HepG2 (cell line): ENCODE data around the gene HOMEZ. TPM values are rescaled to one million over a fixed set of nuclear protein-coding genes. Genes with fewer than 3 reads are reported as not detected.

ENCODE experiments used
- ARHGAP35 ChIP-seq: sonication (generic); formaldehyde crosslinking; IDR thresholded peaks from 2 replicates; pipeline ENCODE4 v1.9.0; 2022; ENCODE audit warnings: mild to moderate bottlenecking, inconsistent platforms, moderate library complexity, missing genetic modification reagents, borderline replicate concordance
- ATAD3A ChIP-seq: sonication (generic); formaldehyde crosslinking; IDR thresholded peaks from 2 replicates; pipeline ENCODE4 v1.4.0; 2020; ENCODE audit warnings: missing genetic modification reagents
- GABPB1 ChIP-seq: IDR thresholded peaks from 2 replicates; pipeline ENCODE4 v1.6.1; 2016; ENCODE audit warnings: mild to moderate bottlenecking, missing genetic modification reagents, moderate library complexity, missing compliant biosample characterization
- HMGA1 ChIP-seq: sonication (generic); formaldehyde crosslinking; conservative IDR thresholded peaks from 2 replicates; pipeline ENCODE4 v1.4.0; 2020; ENCODE audit warnings: missing genetic modification reagents
- LCORL ChIP-seq, 2 experiments: fragments of 450-650 bp in 1 of 2; sonication (generic) in 1 of 2; formaldehyde crosslinking in 1 of 2; IDR thresholded peaks; 2 replicates each; pipeline versions ENCODE4 v1.5.0 to v1.6.1; 2017 to 2020; ENCODE audit warnings: antibody characterized with exemption in 1 of 2, missing genetic modification reagents in 1 of 2
- MAFG ChIP-seq: sonication (generic); formaldehyde crosslinking; IDR thresholded peaks from 2 replicates; pipeline ENCODE4 v1.5.1; 2020; ENCODE audit warnings: mild to moderate bottlenecking, missing genetic modification reagents
- MXD4 ChIP-seq: IDR thresholded peaks from 2 replicates; pipeline ENCODE4 v1.6.1; 2016; ENCODE audit warnings: mild to moderate bottlenecking, missing biosample characterization, missing genetic modification reagents
- PRMT3 ChIP-seq: sonication (generic); formaldehyde crosslinking; IDR thresholded peaks from 2 replicates; pipeline ENCODE4 v1.8.1; 2022; ENCODE audit warnings: low read depth, mild to moderate bottlenecking, moderate library complexity, missing genetic modification reagents, borderline replicate concordance
- RFXANK ChIP-seq: IDR thresholded peaks from 2 replicates; pipeline ENCODE4 v1.6.1; 2016
- ZEB1 ChIP-seq: IDR thresholded peaks from 2 replicates; pipeline ENCODE4 v1.6.1; 2012; ENCODE audit warnings: mild to moderate bottlenecking, low read depth, inconsistent platforms; ENCODE audit not compliant: insufficient replicate concordance
- ZFYVE20 ChIP-seq: sonication (generic); formaldehyde crosslinking; IDR thresholded peaks from 2 replicates; pipeline ENCODE4 v1.8.0; 2023; ENCODE audit warnings: low read depth, mild to moderate bottlenecking, moderate library complexity, missing genetic modification reagents, borderline replicate concordance
- ZKSCAN5 ChIP-seq: sonication (generic); formaldehyde crosslinking; IDR thresholded peaks from 2 replicates; pipeline ENCODE4 v1.5.1; 2020; ENCODE audit warnings: mild to moderate bottlenecking, missing genetic modification reagents
- ZNF343 ChIP-seq: sonication (generic); formaldehyde crosslinking; IDR thresholded peaks from 2 replicates; pipeline ENCODE4 v1.4.0; 2020; ENCODE audit warnings: mild to moderate bottlenecking, missing genetic modification reagents
- ZNF572 ChIP-seq: sonication (generic); formaldehyde crosslinking; IDR thresholded peaks from 2 replicates; pipeline ENCODE4 v1.5.1; 2020; ENCODE audit warnings: mild to moderate bottlenecking, missing genetic modification reagents
- ZNF619 ChIP-seq: sonication (generic); formaldehyde crosslinking; IDR thresholded peaks from 2 replicates; pipeline ENCODE4 v1.4.0; 2020; ENCODE audit warnings: mild to moderate bottlenecking, missing genetic modification reagents
- ZNF660 ChIP-seq: sonication (generic); formaldehyde crosslinking; IDR thresholded peaks from 2 replicates; pipeline ENCODE4 v1.5.1; 2020; ENCODE audit warnings: mild to moderate bottlenecking, low read depth, missing genetic modification reagents, borderline replicate concordance
- ZNF672 ChIP-seq: sonication (generic); formaldehyde crosslinking; IDR thresholded peaks from 2 replicates; pipeline ENCODE4 v1.8.1; 2022; ENCODE audit warnings: missing genetic modification reagents
- ZNF678 ChIP-seq: sonication (generic); formaldehyde crosslinking; IDR thresholded peaks from 2 replicates; pipeline ENCODE4 v1.4.0; 2020; ENCODE audit warnings: mild to moderate bottlenecking, missing genetic modification reagents
- ZNF782 ChIP-seq: sonication (generic); formaldehyde crosslinking; IDR thresholded peaks from 2 replicates; pipeline ENCODE4 v1.4.0; 2020; ENCODE audit warnings: missing genetic modification reagents, mild to moderate bottlenecking, borderline replicate concordance
- polyA plus RNA-seq, 8 experiments: library from polyadenylated mRNA; depleted of rRNA in 3 of 8; stranded (reverse) in 7 of 8; unstranded in 1 of 8; fragments of >200 nt; fragmentation: Illumina TruSeq in 4 of 8; extraction: Trizol in 4 of 8; gene quantifications; 2 replicates each; pipeline versions ENCODE4 v1.2.1 to v1.2.3, GENCODE V29; 2011 to 2016; ENCODE audit warnings: low read depth in 4 of 8, missing spikeins in 1 of 8, mixed read lengths in 1 of 8; ENCODE audit not compliant: insufficient read depth in 1 of 8
- total RNA-seq, 5 experiments: library from RNA; depleted of rRNA; stranded (reverse); fragments of >200 nt; fragmentation: Illumina TruSeq; extraction: Trizol; gene quantifications; 2 replicates each; pipeline ENCODE4 v1.2.3, GENCODE V29; 2016; ENCODE audit warnings: low read depth in 1 of 5
- TF ChIP-seq, protein P1 (sequence below): sonication (generic); formaldehyde crosslinking; IDR thresholded peaks from 2 replicates; pipeline ENCODE4 v1.8.0; 2022; ENCODE audit warnings: missing genetic modification reagents, mild to moderate bottlenecking, inconsistent platforms, borderline replicate concordance
- TF ChIP-seq, protein P2 (sequence below): sonication (generic); formaldehyde crosslinking; IDR thresholded peaks from 2 replicates; pipeline ENCODE4 v1.5.0; 2020; ENCODE audit warnings: missing genetic modification reagents, mild to moderate bottlenecking, borderline replicate concordance
- TF ChIP-seq, protein P3 (sequence below): sonication (generic); formaldehyde crosslinking; IDR thresholded peaks from 2 replicates; pipeline ENCODE4 v1.4.0; 2020; ENCODE audit warnings: missing genetic modification reagents, borderline replicate concordance
- TF ChIP-seq, protein P4 (sequence below): sonication (generic); formaldehyde crosslinking; IDR thresholded peaks from 2 replicates; pipeline ENCODE4 v1.4.0; 2020; ENCODE audit warnings: mild to moderate bottlenecking, missing genetic modification reagents

Gene HOMEZ
- total and polyA plus RNA-seq, 2 of the 13 experiments (the other 11 are each of a cell fraction or from before 2014, with no cell fraction given), result 14.5 to 31.8 TPM

DNA sequence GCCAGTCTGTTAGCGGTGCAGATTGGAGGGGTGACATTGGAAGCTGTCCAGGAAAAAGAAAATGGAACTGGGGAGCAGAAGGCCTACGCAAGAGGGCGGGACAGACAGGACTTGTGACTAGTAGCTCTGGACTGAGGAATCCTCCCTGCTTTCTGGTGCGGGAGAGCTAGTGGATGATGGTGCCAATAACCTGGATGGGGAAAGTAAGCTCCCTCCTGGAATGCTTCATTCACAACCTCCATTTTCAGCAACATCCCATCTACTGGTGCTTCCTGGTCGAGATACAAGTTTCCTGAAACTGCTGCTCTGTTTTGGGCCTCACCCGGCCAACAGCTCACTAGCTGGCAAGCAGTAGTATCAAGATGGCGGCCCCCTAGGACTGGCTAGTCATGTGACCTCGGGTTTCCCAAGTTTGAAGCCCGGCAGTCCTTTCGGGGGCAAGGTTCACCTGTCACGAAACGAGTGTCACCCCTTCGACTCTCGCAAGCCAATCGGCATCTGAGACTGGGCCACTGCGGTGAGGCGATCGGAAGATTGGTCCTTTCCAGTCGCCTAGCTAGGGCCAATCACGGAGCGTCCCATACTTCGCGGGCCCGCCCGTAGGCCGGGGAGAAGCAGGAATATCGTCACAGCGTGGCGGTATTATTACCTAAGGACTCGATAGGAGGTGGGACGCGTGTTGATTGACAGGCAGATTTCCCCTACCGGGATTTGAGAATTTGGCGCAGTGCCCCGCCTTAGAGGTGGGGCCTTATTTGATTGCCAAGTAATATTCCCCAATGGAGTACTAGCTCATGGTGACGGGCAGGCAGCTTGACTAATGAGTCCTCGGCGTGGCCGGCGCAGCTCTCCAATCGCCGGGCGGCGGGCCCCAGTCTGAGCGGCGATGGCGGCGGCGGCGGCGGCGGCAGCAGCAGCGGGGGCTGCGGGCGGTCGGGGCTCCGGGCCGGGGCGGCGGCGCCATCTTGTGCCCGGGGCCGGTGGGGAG lies 34.9 kb upstream of the HOMEZ start, which contains the start of gene PABPN1 (continued):
- TF ChIP-seq, protein P1, sequence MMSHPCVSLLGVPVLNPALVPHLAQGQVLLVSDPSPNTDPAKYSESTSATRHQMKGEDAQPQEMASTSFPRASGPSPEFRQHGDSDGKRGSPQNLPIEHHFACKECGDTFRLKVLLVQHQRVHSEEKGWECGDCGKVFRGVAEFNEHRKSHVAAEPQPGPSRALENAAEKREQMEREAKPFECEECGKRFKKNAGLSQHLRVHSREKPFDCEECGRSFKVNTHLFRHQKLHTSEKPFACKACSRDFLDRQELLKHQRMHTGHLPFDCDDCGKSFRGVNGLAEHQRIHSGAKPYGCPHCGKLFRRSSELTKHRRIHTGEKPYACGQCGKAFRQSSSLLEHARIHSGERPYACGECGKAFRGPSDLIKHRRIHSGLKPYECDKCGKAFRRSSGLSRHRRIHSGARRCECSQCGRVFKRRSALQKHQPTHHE, result peak; percentile 34; the same call in 1 of the 2 replicates
- TF ChIP-seq ZNF343 (CRISPR knock-in tag) (peak; percentile 99), ZNF782 (peak; percentile 62; the same call in 1 of the 2 replicates), ZKSCAN5 (peak; percentile 79), ZNF619 (CRISPR knock-in tag) (peak; percentile 100), ZFYVE20 (CRISPR knock-in tag) (no peak; the same call in 1 of the 2 replicates), PRMT3 (CRISPR knock-in tag) (no peak), ZNF678 (peak; percentile 76; the same call in 1 of the 2 replicates), RFXANK (CRISPR knock-in tag) (no peak; the same call in 1 of the 2 replicates), ARHGAP35 (CRISPR knock-in tag) (peak; percentile 70), ZEB1 (no peak), HMGA1 (no peak), GABPB1 (CRISPR knock-in tag) (peak; percentile 92), ZNF672 (CRISPR knock-in tag) (no peak), MAFG (CRISPR knock-in tag) (no peak), ATAD3A (no peak), MXD4 (peak; percentile 95), LCORL (IDR thresholded peaks at IDR 0.05) (peak; percentile 94), LCORL (CRISPR knock-in tag; IDR thresholded peaks at IDR 0.05) (0 out of 2 replicates have a peak, but pooled peaks have one; percentile 45), ZNF572 (CRISPR knock-in tag) (peak; percentile 92), ZNF660 (CRISPR knock-in tag) (no peak)
- TF ChIP-seq, protein P2, sequence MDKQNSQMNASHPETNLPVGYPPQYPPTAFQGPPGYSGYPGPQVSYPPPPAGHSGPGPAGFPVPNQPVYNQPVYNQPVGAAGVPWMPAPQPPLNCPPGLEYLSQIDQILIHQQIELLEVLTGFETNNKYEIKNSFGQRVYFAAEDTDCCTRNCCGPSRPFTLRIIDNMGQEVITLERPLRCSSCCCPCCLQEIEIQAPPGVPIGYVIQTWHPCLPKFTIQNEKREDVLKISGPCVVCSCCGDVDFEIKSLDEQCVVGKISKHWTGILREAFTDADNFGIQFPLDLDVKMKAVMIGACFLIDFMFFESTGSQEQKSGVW (CRISPR knock-in tag), result no peak
- TF ChIP-seq, protein P3, sequence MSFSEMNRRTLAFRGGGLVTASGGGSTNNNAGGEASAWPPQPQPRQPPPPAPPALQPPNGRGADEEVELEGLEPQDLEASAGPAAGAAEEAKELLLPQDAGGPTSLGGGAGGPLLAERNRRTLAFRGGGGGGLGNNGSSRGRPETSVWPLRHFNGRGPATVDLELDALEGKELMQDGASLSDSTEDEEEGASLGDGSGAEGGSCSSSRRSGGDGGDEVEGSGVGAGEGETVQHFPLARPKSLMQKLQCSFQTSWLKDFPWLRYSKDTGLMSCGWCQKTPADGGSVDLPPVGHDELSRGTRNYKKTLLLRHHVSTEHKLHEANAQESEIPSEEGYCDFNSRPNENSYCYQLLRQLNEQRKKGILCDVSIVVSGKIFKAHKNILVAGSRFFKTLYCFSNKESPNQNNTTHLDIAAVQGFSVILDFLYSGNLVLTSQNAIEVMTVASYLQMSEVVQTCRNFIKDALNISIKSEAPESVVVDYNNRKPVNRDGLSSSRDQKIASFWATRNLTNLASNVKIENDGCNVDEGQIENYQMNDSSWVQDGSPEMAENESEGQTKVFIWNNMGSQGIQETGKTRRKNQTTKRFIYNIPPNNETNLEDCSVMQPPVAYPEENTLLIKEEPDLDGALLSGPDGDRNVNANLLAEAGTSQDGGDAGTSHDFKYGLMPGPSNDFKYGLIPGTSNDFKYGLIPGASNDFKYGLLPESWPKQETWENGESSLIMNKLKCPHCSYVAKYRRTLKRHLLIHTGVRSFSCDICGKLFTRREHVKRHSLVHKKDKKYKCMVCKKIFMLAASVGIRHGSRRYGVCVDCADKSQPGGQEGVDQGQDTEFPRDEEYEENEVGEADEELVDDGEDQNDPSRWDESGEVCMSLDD (CRISPR knock-in tag), result no peak; the same call in 1 of the 2 replicates
- TF ChIP-seq, protein P4, sequence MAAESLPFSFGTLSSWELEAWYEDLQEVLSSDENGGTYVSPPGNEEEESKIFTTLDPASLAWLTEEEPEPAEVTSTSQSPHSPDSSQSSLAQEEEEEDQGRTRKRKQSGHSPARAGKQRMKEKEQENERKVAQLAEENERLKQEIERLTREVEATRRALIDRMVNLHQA (CRISPR knock-in tag), result peak; percentile 13; the same call in 1 of the 2 replicates
